LNCaP clone FGC (cell line): Measurements from ENCODE around the gene PRRX1.

Source experiments
- DNase-seq: peaks from one replicate; pipeline ENCODE4 v3.0.0-alpha.2; 2011; ENCODE audit warnings: low read depth
- H3K4me3 ChIP-seq: 2 replicates; pipeline ENCODE4 v1.5.1; 2011; ENCODE audit warnings: mild to moderate bottlenecking, low read depth, low read length, control low read depth
- CTCF ChIP-seq: IDR thresholded peaks from 2 replicates; pipeline ENCODE4 v1.5.1; 2012; ENCODE audit warnings: mild to moderate bottlenecking; ENCODE audit not compliant: control insufficient read depth, insufficient read depth; ENCODE audit errors: extremely low read depth

Gene PRRX1

GRCh38 chr1:170705981-170706380 lies 42.0 kb downstream of the PRRX1 start:
- DNase-seq, result no peak
- H3K4me3 ChIP-seq, result no peak overlapping the region
- TF ChIP-seq CTCF, result no peak

- no peak for TF ChIP-seq CTCF
- no peak for DNase-seq
- no peak overlapping the region for H3K4me3 ChIP-seq
These were observed 43.2 kb downstream of the PRRX1 start for GRCh38 chr1:170707117-170707516.

GRCh38 chr1:170707959-170708655 lies 44.2 kb downstream of the PRRX1 start:
- TF ChIP-seq CTCF, result no peak
- DNase-seq, result no peak

GRCh38 chr1:170711682-170712081 lies 47.8 kb downstream of the PRRX1 start:
- no peak overlapping the region for H3K4me3 ChIP-seq
- no peak for TF ChIP-seq CTCF
- no peak for DNase-seq

More at GRCh38 chr1:170707959-170708655, 44.2 kb downstream of the PRRX1 start:
- H3K4me3 ChIP-seq, result no peak overlapping the region

GRCh38 chr1:170714163-170714562 lies 50.2 kb downstream of the PRRX1 start:
- no peak overlapping the region for H3K4me3 ChIP-seq
- no peak for TF ChIP-seq CTCF
- DNase-seq, result no peak

GRCh38 chr1:170714938-170715337 lies 51.0 kb downstream of the PRRX1 start:
- TF ChIP-seq CTCF, result no peak
- no peak for DNase-seq
- no peak overlapping the region for H3K4me3 ChIP-seq

GRCh38 chr1:170716835-170717429 lies 53.0 kb downstream of the PRRX1 start:
- no peak overlapping the region for H3K4me3 ChIP-seq
- no peak for TF ChIP-seq CTCF
- no peak for DNase-seq
